Small intestine (tissue), 7 donors: Measurements from ENCODE around the gene IQCM. TPM values are rescaled to one million over a fixed set of nuclear protein-coding genes. Genes with fewer than 3 reads are reported as not detected.

ENCODE experiments used
- DNase-seq, 2 donors: peaks; one replicate each; pipeline versions ENCODE4 v3.0.0 to v3.0.0-alpha.2; 2013
- FAIRE-seq: peaks from 2 replicates; lab custom pipeline; 2012; peaks lifted over from hg19 to GRCh38; lab: Jason Lieb, UNC
- H3K27ac ChIP-seq, 3 donors: one replicate each; pipeline ENCODE4 v1.5.1; 2013; ENCODE audit warnings: low read length in 2 of 3, mild to moderate bottlenecking in 2 of 3, control low read depth in 1 of 3, inconsistent platforms in 1 of 3, low read depth in 1 of 3, moderate library complexity in 1 of 3
- H3K27me3 ChIP-seq, 3 donors: one replicate each; pipeline ENCODE4 v1.6.1; 2013; ENCODE audit warnings: low read length in 3 of 3, inconsistent platforms in 1 of 3; ENCODE audit not compliant: control insufficient read depth in 3 of 3, insufficient read depth in 3 of 3
- H3K36me3 ChIP-seq, 3 donors: one replicate each; pipeline ENCODE4 v1.6.1; 2013; ENCODE audit warnings: low read length in 3 of 3, inconsistent platforms in 1 of 3, low read depth in 1 of 3, mild to moderate bottlenecking in 1 of 3, moderate library complexity in 1 of 3; ENCODE audit not compliant: control insufficient read depth in 3 of 3, insufficient read depth in 2 of 3
- H3K4me1 ChIP-seq, 3 donors: one replicate each; pipeline ENCODE4 v1.6.1; 2013; ENCODE audit warnings: low read length in 2 of 3, inconsistent platforms in 1 of 3, low read depth in 1 of 3, mild to moderate bottlenecking in 1 of 3, moderate library complexity in 1 of 3; ENCODE audit not compliant: control insufficient read depth in 3 of 3, insufficient read depth in 2 of 3
- H3K4me3 ChIP-seq, 3 donors: one replicate each; pipeline ENCODE4 v1.5.1; 2013; ENCODE audit warnings: low read length in 3 of 3, control low read depth in 1 of 3, inconsistent platforms in 1 of 3, low read depth in 1 of 3, mild to moderate bottlenecking in 1 of 3, moderate library complexity in 1 of 3
- H3K9me3 ChIP-seq, 2 donors: one replicate each; pipeline ENCODE4 v1.6.1; 2013; ENCODE audit warnings: low read depth in 1 of 2, low read length in 1 of 2; ENCODE audit not compliant: control insufficient read depth in 2 of 2, insufficient read depth in 1 of 2
- WGBS, 3 donors: extraction: QIAGEN DNeasy Blood & Tissue Kit; methylation state at CpG; one replicate each; pipeline ENCODE4 v1.1.7; 2013; 5-methylcytosine and 5-hydroxymethylcytosine counted together
- polyA plus RNA-seq, 4 donors: library from polyadenylated mRNA; stranded (reverse) in 3 of 4; unstranded in 1 of 4; fragments of 200-250 nt in 3 of 4; fragments of 120-200 nt in 1 of 4; gene quantifications; one replicate each; pipeline versions ENCODE4 v1.2.1 to v1.2.3, GENCODE V29; 2013
- donor health status: healthy with polysubstance abuse.
- donor health status: control.
- donor health status: control.
- donor health status: Bipolar disorder and iron deficiency.
- donor health status: healthy.

IQCM gene
- polyA plus RNA-seq, 4 donors = 0.38 TPM; not detected in 3

DNA sequence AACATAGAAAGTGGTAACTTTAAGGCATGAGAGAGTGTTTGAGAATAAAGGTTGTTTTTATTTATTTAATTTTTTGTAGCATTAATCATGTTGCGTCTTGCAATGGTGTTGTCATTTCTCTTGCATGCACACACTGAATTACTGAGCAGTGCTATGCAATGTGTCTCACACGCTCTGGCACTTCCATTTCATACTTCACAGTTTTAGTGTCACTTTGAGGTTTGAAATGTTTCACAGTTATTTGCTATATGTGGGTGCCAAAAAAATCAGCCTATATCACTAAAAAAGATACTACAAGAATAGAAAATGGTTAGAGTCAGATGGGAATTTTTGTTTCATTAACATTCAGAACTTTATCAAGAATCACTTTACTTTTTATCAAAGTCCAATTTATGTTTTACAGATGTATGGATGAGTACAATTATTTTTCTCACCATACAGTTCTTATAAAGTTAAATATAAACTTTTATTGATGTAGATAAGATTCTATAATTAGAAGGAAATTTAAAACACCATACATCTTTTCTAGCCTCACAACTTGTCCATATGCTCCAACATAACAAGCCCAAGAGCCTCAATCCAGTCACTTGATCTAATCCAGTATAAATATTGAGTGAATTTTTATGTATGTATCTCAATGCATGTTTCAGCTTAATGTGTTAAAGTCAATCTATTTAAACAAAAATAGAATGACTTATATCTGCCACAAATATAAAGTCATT is 114.0 kb downstream of the IQCM start:
- H3K4me3 ChIP-seq = no peak overlapping the region
- H3K4me1 ChIP-seq = no peaks in the 10 kb centered on the region
- FAIRE-seq (no peak), DNase-seq (peak in 1 of 2 donors; percentile 11)
- H3K36me3 ChIP-seq = no peaks in the 10 kb centered on the region
- WGBS, 3 donors = 50 to 74% (median 68%) methylated on average over 2 of the region's 2 CpGs
- H3K9me3 ChIP-seq = no peaks in the 10 kb centered on the region
- no peak overlapping the region for H3K27ac ChIP-seq
- H3K27me3 ChIP-seq = no peaks in the 10 kb centered on the region

DNA sequence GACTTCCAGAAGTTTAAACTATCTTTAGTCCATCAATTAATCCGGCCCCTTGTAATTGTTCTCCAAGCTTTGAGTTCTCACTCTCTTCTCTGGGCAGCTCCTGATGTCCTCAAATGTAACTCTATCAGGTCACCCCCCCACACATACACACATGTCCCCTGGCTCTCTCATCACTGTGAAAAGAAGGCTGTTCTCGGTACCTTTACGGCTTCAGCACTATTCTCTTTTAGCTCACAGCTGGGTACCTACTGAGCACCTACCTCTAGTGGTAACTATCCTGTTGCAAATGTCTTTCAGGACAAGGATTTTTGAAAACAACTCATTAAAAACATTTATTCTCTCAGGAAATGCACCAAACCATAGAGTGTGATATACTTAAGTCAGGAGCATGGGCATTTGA is 115.4 kb downstream of the IQCM start:
- no peak for FAIRE-seq
- WGBS, 3 donors = 85 to 91% (median 86%) methylated on average over 3 of the region's 3 CpGs
- no peak overlapping the region for H3K4me3 ChIP-seq

DNA sequence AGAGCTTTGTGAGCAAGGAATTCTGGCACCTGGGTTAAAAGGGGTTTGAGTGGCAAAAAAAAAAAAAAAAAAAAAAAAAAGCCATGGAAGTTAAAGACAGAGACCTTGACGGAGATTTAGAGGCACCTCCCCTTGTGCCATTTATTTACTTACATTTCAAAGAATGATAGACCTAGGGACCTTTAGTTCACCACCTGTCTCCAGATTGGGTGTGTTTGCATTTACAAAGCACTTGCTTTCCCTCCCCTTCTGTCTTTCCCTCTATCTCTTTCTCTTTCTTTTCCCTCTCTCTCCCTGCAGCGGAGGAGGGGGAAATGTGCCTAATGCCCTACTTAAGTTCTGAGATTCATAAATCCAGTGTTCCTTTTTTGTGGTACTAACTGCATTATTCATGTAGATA is 116.0 kb downstream of the IQCM start:
- no peaks in the 10 kb centered on the region for H3K4me1 ChIP-seq
- H3K4me3 ChIP-seq = no peak overlapping the region
- H3K36me3 ChIP-seq = no peaks in the 10 kb centered on the region
- H3K27me3 ChIP-seq = no peaks in the 10 kb centered on the region
- no peaks in the 10 kb centered on the region for H3K9me3 ChIP-seq
- FAIRE-seq = no peak
- no peak for DNase-seq
- no peak overlapping the region for H3K27ac ChIP-seq
- 25 to 76% (median 55%) methylated on average over 2 of the region's 2 CpGs for WGBS, 3 donors

More for the DNA sequence above, 115.4 kb downstream of the IQCM start:
- DNase-seq = no peak
- H3K4me1 ChIP-seq = no peaks in the 10 kb centered on the region
- H3K27me3 ChIP-seq = no peaks in the 10 kb centered on the region
- H3K27ac ChIP-seq = no peak overlapping the region
- H3K9me3 ChIP-seq = no peaks in the 10 kb centered on the region
- H3K36me3 ChIP-seq = no peaks in the 10 kb centered on the region

DNA sequence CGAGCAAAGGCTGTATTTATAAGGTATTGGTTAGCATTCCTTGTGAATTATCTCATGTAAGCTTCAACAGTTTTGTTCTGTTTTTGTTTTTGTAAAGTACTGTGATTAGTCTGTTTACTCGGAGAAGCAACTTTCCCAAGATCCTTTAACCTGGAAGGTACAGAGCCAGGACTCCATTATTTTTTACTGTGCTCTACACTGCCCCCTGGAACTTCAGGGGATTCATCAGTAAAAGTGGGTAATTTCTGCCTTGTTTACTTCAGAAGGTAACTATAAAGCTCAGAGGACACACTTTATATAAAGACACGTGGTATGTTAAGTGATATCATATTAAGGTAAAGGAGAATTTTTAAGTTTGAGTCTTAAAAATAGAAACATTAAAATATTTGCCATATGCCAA is 124.9 kb downstream of the IQCM start:
- Histone ChIP-seq H3K9me3 (no peaks in the 10 kb centered on the region), H3K36me3 (no peaks in the 10 kb centered on the region), H3K4me1 (no peaks in the 10 kb centered on the region), H3K4me3 (no peak overlapping the region), H3K27ac (no peak overlapping the region), H3K27me3 (no peaks in the 10 kb centered on the region)
- DNase-seq = no peak
- 70 to 80% (median 78%) methylated on average over 3 of the region's 3 CpGs for WGBS, 3 donors
- no peak for FAIRE-seq

DNA sequence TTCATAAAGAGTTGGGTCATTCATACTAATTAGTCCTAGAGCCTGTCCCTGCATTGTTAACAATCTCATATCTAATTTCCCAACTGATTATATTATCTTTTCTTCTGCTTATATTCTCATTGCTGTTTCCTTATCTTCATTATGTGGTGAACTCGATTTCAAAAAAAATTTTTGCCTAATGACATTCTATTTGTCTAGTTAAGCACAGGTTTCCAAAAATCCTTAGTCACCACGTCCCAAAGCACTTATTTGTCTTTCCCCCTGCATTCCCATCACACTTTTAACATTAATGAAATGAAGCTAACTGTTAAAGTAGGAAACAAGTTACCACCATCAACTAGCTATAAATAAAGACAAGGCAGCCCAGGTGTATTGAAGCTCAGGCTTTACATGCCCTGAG is 131.1 kb downstream of the IQCM start:
- H3K27ac ChIP-seq = no peak overlapping the region
- H3K9me3 ChIP-seq = no peaks in the 10 kb centered on the region
- no peaks in the 10 kb centered on the region for H3K4me1 ChIP-seq
- H3K27me3 ChIP-seq = no peaks in the 10 kb centered on the region
- FAIRE-seq = no peak
- no peak overlapping the region for H3K4me3 ChIP-seq
- DNase-seq = no peak
- 27 to 51% (median 27%) methylated on average over 2 of the region's 2 CpGs for WGBS, 3 donors
- H3K36me3 ChIP-seq = no peaks in the 10 kb centered on the region

DNA sequence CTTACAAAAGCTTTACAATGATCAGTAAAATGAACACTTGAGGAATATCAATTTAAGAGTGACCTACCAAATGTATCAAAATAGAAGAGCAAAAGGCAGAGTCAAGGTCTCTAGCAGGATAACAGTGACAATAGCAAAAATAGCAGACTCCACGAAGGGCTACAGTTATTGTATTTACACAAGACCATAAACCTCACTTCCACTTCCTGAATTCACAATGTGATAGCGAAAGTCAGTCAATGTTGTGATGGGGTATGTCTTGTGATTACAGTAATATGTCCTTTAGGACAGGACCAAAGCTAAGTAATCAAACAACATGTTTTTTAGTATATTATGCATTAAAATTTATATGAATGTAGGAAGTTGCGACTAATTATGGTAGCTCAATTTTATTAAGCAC is 139.6 kb downstream of the IQCM start:
- Histone ChIP-seq H3K4me3 (no peak overlapping the region), H3K27ac (no peak overlapping the region), H3K36me3 (no peaks in the 10 kb centered on the region), H3K4me1 (no peaks in the 10 kb centered on the region), H3K9me3 (peaks cover 0 to 6% of the 10 kb centered on the region in 2 donors), H3K27me3 (no peaks in the 10 kb centered on the region)
- WGBS, 3 donors = 56 to 63% (median 58%) methylated on average over 3 of the region's 3 CpGs
- FAIRE-seq (no peak), DNase-seq (no peak)

DNA sequence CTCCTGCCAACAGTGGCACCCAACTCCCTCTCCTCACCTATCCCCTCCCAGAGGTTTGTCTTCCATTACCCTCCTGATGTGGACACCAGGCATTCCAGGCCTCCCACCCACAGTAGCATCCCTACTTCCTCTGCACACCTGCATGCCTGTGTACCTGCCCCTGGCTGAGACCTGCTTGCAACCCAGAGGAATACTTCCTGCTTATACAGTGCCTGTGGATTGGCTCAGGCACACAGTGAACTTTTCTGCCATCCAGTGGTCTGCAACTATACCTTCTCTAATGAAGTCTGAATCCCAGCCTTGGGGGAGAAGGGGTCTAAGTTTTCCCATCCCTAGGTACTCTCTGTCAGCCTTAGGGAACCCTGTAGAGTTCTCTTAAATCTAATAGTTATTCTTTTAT is 169.9 kb downstream of the IQCM start:
- Histone ChIP-seq H3K4me3 (no peak overlapping the region), H3K27ac (no peak overlapping the region), H3K27me3 (no peaks in the 10 kb centered on the region), H3K4me1 (no peaks in the 10 kb centered on the region), H3K36me3 (no peaks in the 10 kb centered on the region), H3K9me3 (no peaks in the 10 kb centered on the region)
- DNase-seq (no peak), FAIRE-seq (no peak)

DNA sequence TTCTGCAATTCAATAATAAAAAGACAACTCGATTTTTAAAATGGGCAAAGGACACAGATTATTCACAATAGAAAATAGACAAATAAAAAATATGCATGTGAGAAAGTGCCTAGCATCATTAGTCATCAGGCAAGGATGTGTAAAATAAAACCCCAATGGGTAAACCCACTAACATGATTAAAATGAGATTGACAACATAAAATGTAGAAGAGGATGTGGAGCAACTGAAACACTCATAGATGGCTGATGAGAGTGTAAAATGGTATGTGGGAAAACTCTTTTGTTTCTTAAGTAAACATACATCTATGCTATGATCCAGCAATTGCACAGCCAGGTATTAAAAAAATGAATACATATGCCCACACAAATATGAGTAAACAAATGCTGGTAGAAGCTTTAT is 177.6 kb downstream of the IQCM start:
- 12 to 44% (median 27%) methylated on average over 1 of the region's 1 CpG for whole genome bisulfite sequencing, 3 donors
- FAIRE-seq (no peak), DNase-seq (no peak)
- H3K4me3 ChIP-seq = no peak overlapping the region
- no peaks in the 10 kb centered on the region for H3K27me3 ChIP-seq
- no peaks in the 10 kb centered on the region for H3K4me1 ChIP-seq
- H3K36me3 ChIP-seq = no peaks in the 10 kb centered on the region
- no peak overlapping the region for H3K27ac ChIP-seq
- H3K9me3 ChIP-seq = no peaks in the 10 kb centered on the region

DNA sequence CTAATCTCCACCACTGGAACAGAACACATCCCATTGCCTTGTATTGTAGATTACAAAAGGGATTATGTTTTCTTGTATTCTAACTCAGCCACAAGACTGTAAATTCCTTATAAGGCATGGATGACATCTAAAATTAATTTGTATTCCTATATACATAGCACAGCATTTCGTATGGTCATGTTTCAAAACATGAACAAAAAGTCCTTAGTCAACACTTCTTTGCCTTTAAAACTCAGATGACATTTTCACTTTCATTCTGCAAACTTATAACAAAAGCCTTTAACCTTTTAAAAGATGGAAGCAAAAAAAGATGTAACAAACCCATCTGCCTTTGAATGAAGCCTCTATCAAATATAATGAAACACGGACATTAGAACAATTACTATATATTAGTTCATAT is 181.3 kb downstream of the IQCM start:
- Histone ChIP-seq H3K4me1 (no peaks in the 10 kb centered on the region), H3K36me3 (no peaks in the 10 kb centered on the region), H3K4me3 (no peak overlapping the region), H3K27me3 (no peaks in the 10 kb centered on the region), H3K9me3 (no peaks in the 10 kb centered on the region), H3K27ac (no peak overlapping the region)
- DNase-seq (no peak), FAIRE-seq (no peak)
- 63 to 69% (median 66%) methylated on average over 2 of the region's 2 CpGs for WGBS, 3 donors
